GM19023 (cell line): Measurements from ENCODE around the gene CHST15.
"Not testable (repeated sequence)": the region's sequence is repeated elsewhere in the genome, so short reads cannot be mapped to it uniquely, and the experiment has no call there.

ENCODE experiments used
- ATAC-seq: cut with Tn5 transposase; IDR thresholded peaks from one replicate; pipeline ENCODE4 v1.9.1; 2021; ENCODE audit warnings: mild to moderate bottlenecking, moderate library complexity; ENCODE audit not compliant: unreplicated experiment

Gene CHST15

DNA sequence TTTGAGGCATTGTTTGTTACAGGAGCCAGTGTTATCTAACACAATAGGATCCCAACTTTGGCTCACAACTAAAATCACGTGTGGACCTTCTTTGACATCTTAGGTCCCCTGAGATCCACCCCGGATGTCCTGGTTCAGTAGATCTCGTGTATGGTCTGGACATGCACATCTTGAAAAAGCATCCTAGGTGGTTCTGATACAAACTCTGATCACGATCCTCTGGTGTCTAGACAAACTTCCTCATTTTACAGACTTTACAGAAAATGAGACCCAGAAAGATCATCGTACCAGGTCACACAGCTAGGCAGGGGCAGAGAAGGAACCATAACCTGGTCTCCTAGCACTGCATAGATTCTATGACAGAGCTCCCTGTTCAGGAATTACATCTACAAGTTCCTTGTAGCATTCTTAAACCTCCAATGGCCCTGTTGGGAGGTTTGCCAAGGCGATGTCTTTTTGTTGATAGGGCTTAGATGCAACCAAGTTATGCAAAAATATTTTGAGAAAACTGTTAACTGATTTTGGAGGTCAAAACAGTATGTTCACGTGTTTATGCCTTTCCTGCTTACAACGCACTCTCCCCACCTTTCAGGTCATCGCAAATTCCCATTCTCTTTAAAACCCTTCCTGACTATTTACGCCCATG lies 30.8 kb upstream of the CHST15 start:
- no peak for ATAC-seq

DNA sequence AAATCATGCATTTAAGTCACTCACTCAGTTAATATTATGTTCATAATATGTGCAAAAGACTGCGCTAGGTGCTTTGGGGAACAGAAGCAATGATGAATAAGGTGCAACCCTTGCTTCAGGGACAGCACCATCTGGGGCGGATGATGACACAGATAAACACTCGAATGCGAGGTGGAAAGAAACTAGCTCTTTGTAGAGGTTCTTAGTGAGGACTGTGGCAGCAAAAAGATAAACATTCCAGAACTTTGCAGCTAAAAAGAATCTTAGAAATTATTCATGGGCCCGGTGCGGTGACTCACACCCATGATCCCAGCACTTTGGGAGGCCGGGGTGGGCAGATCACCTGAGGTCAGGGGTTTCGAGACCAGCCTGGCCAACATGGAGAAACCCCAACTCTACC lies 29.8 kb upstream of the CHST15 start:
- no peak for ATAC-seq

DNA sequence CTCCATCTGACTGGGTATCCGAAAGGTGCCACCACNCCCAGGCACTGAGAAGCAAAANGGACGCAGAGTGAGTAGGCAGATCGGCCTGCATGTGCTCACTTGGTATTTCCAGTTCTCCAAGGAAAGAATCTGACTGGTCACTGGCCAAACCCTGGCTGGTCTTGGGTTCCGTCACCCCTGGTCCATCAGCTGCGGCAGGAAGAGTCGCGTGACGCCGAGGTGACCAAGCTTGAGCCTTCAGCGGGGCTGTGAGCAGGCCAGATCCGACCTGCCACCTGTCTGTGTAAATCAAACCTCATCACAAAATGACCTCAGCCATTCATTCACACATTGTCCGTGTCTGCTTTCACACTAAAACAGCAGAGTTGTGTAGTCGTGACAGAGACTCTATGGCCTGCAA lies 28.8 kb upstream of the CHST15 start:
- no peak for ATAC-seq

DNA sequence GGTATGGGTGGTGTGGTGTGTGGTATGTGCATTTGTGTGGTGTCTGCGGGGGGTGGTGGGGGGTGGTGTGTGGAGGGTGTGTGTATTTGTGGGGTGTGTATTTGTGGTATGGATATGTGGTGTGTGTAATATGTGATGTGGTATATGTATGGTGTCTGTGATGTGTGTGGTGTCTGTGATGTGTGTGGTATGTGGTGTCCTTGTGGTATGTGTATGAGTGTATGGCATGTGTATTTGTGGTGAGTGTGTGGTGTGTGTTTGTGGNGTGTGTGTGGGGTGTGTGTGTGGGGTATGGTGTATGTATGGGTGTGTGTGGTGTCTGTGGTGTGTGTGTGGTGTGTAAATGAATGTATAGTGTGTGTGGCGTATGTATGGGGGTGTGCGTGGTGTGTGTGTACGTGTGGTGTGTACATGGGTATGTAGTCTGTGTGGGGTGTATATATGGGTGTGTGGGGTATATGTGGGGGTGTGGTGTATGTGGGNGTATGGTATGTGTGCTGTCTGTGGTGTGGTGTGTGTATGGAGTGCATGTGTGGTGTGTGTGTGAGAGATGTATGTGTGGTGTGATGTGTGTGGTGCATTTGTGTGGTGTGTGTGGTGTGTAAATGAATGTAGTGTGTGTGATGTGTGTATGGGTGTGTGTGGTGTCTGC lies 27.1 kb upstream of the CHST15 start:
- no peak for ATAC-seq

DNA sequence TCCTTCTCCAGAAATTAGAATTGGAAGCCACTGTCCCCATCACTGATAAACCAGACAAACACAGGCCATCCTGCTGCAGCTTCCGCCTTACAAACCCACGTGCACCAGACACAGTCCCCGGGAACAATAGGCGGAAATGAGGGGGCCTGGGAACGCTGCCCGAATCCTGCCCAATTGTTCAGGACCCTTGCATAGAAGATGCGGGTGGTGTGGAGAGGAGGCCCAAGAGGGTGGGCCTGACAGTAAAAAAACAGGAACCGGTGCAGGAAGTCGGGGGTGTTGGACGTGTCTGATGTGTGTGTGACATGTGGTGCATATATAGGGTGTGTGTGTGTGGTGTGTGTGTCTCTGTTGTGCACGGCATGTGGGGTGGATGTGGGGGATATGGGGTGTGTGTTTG lies 26.5 kb upstream of the CHST15 start:
- ATAC-seq, result no peak

DNA sequence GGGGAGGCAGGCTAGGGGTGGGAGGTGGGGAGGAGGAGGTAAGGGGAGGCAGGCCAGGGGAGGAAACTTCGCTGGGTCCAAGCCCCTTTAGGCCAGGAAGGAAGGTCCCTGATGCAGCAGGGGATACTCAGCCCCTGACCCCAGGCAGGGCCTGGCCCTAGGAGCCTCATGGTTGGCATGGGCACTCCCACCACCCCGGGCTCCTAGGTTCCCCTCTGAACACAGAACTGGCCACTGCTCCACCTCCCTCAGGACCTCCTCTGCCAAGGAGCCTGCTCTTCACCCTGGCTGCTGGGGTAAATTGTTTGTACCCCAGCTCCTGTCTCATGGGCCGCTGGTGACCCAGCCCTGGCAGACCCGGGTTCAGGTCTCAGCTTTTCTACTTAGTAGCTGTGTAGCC lies 25.8 kb upstream of the CHST15 start:
- ATAC-seq, result no peak

DNA sequence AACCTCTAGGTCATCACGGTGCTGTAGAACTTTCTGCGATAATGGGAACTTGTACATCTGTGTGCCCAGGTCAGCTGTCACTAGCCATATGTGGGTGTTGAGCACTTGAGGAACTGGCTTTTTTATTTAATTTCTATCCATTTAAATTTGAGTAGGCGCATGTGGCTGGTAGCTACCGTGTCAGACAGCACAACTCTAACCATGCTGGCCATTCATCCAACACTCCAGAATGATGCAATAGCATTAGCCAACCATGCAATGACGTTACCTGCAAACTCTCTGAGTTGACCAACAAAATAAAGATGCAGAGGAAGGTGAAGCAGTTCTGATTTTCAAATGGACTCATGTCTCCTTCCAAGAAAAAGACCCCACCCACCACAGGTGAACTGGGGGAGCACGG lies 24.4 kb upstream of the CHST15 start:
- no peak for ATAC-seq

DNA sequence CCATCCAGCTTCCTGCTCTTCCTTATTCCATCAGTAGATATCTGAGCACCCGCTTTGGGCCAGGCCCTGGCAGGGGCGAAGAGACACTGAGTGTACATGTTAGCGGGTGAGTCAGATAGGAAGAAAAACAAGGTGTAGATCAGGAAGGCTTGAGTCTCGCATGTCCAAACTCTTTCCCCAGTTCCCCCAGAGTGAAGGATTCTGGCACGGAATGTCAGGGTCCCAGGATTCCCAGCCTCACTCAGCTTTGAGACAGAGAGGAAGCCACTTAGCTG lies 24.1 kb upstream of the CHST15 start:
- ATAC-seq, result no peak

DNA sequence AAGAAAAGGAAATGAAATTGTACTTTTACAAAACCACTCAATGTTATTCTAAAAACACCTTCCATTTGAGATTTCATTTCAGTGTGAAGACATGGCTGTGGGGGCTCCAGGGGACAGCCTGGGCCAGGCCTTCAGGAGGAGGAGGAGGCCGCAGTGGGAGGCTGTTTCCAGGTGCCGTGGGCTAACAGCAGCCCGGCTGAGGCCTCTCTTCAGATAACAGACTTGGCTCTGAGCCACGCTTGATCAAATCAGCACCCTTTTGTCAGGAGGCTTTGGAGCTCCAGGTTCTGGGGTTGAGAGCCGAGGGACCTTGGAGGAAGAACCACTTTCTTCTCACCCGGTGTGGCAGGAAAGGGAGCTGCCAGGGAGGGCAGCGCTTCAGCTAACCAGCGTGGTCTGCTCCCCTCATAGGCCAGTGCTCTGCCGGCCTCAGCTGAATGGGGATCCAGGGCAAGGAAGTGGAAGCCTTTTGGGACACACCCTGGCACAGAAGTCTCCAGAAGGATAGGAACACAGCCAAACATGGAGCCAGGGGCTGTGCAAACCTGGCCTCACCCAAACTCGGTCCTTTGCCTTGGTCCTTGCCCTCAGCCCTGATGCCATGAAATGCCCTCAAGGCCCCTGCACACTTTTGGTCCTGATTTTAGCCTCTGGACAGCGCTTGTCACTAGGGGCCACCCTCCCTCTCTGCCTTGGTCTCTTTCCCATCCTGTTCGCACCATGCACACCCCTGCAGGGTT lies 23.5 kb upstream of the CHST15 start:
- ATAC-seq, result no peak

DNA sequence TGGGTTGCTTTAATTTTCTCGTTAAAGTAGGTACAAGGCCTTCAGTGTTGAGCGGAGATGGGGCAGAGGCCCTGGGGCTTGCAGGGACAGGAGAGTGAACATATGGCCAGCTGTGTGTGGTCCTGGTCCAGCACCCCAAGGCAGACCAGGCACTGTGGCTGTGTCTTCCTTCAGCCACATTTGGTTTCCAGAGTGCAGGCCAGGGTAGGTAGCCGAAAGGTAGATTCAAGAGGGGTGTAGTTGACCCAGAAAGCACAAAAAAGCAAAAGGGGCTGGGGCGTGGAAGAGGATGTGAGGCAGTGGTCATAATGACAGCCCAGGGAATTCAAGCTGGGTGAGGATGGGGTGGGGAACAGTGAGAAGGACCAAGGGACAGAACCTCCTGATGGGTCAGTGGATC lies 21.3 kb upstream of the CHST15 start:
- ATAC-seq, result no peak

DNA sequence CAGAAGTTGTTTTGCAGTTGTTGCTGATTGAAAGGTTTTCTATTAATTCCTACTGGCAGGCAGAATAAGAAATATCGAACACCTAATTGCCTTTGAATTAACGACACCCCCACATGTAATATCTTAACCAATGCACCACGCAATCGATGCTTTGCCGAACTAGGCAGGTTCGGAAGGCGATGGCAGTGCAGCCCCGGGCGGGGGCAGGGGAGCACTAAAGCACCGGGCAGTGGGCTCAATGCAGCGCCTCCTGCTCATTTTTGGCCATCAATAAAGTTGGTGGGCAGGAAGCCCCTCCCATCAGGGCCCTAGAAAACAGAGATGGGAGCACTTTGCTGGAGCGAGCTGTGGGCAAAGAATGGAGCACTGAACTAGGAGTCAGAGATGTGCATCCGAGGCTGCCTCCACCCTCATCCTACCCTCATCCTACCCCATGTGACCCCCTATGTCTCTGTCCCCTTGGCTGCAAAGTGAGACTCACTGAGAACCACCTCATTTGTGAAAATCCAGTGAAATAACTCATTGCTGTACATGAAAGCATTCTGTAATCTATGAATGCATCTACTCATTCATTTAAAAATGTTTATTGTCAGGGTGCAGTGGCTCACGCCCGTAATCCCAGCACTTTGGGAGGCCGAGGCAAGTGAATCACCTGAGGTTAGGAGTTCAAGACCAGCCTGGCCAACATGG lies 19.6 kb upstream of the CHST15 start:
- no peak for ATAC-seq

DNA sequence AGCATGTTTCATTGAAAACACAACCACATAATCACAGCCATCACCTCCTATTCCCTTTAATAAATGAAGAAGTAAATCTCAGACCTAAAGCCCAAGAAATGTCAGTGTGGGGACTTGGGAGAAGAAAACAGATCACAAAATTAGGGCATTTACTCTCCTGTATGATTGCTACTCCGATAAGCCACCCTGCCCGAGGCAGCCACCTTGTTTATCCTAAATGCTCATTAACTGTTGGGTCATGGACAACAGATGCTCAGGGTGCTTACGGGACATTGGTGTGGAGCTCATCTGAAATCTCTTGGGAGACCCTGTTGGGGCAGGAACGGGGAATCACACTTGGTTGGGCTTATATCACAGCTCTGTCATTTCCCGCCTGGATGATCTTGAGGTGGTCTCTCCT lies 17.5 kb upstream of the CHST15 start:
- no peak for ATAC-seq

DNA sequence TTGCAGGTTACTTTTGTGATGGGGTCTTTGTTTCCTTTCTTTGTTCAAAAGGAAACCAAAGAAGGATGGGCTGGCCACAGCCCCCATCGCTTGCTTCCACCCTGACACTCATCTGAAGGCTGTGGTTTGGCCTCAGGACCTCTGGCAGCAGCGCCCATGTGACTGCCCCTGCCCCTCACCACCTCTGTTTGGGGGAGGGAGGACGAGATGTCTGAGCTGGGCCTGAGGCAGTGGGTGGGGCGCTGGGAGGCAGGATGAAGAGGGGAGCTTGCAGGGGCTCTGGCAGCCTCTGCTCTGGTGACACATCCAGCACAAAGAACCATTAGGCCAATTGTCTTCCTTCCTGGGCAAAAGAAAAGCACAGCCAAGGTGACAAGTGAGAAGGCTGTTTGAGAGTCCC lies 15.9 kb upstream of the CHST15 start:
- ATAC-seq, result no peak

DNA sequence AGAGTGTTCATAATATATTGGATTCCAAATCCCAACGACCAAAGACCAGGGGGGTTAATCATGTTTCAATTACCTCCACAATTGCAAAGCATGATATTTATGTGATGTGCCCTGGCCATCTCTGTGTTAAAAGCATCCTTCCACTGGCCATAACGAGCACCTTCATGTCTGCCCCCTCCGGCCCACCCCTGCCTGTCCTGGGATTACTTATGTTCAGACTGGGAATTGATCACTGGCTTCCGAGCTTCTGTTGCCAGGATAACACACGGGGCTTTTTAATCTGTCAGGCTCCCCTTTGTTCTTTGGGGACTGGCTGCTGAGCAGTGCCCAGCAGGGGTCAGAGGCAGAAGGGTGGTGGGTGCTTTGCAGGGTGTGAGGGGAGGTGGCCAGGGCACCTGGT lies 13.7 kb upstream of the CHST15 start:
- ATAC-seq, result no peak

DNA sequence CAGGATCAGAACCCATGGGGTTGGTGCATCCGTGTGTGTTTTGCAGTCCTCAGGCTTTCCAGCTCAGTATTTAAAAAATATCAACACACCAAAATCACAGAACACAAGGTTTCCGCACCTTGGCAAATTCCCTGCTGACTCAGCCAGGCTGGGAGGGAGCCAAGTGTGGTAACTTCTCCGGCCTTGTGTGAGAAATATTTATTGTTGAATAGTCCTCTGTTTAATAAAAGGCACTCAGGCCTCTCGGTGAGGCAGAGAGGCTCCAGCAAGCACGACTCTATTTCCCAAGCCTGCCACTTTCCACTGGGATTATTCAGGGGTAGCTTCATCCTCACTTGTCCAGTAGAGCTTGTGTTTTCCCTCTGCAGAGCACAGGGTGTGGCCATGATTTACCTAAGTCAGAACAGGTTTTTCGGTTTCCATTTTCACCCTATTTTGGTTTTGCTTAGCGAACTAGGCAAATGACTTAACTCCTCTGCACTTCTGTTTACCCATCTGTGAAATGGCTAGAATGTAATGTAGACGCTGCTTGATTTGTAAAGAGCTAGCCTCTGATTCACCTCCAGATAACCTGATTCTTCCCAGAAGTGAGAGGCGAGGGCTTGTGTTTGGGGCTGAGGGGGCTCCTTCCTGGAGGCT lies 13.0 kb upstream of the CHST15 start:
- peak; percentile 92 for ATAC-seq

DNA sequence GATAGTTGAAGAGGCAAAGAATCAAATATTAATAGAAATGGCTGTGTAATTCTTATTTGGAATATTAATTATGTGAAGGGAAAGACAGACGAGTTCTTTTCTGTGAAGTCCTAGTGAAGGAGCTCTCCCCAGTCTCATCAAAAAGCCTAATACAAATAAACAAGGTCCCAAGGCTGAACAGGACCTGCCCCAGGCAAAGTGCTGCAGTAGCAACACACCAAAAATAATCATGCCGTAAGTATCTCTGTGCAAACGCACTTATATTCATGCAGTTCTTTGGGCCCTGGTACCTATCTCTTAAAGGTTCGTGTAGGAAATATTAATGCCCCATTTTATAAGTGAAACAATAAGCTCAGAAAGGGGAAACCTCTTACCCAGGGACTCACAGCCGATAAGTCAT lies 12.2 kb upstream of the CHST15 start:
- ATAC-seq, result no peak

DNA sequence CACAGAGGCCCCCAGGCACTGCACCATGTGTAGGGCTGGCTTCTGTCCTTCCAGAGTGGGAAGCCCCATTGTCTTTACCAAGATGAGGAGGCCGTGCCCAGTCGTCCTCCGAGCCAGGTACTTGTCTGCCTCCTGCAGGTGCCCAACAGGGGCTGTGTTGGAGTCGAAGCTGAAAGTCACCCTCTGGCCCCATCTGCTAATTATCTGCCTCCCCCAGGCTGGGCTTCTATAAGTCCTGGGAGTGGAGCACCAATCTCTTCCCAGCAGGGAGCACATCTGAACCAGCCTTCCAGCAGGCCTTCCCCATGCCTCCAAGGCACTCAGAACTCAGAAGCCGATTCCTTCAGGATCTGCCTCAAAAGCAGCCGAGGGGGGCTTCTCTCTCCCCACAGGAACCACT lies 11.6 kb upstream of the CHST15 start:
- no peak for ATAC-seq

DNA sequence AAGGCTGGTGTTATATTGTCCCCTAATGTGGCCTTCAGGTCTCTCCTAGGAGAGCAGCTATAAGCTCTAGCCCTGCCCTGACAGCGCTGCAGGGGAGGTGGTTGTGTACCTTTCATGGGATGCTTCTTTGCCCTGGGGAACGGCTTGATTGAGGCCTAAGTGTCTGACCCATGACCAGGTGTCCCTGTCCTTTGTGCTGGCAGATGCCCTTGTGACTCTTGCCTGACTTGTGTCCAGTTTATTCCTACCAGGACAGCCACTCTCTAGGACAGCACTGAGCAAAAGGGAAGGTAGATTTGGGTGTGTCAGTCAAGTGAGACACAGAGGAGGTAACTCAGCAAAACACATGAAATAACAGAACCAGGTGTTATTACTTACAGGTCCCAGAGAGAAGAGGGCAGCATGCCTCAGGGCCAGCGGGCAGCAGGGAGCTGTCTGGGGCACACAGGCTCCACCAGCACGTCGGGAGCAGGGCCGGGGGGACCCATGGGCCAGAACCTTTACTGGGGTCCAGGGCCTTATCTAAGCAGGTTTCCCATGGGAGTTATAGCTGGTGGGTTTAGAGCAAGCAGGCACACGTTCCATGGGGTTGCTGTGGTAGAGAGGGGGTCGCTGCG lies 10.7 kb upstream of the CHST15 start:
- no peak for ATAC-seq

DNA sequence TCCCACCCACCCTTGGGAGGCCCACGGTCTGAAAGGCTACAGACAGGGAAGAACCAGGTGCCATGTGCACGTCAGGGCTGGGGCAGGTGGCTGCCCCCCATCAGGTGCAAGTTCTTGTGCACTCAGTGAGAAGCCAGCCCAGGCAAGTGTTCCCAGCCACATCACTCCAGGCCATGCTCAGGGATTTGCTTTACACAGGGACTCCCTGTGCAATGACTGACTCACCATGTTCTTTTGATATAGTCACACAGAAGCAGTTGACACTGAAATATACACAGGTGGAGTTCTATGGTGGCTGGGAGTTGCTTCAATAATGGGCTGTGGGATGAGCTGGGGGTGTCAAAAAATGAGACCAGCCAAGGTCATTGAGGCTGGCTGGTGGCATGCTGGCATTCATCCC lies 8.0 kb upstream of the CHST15 start:
- ATAC-seq, result no peak

DNA sequence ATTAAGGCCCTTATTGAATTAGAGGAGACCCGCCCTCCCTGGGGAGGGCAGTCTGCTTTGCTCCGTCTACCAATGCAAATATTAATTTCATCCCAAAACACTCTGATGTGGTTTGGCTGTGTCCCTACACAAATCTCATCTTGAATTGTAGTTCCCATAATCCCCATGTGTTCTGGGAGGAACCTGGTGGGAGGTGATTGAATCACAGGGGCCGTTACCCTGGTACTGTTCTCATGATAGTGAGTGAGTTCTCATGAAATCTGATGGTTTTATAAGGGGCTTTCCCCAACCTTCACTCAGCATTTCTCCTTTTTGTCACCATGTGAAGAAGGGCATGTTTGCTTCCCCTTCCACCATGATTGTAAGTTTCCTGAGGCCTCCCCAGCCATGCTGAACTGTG lies 7.3 kb upstream of the CHST15 start:
- ATAC-seq, result not testable (repeated sequence)

DNA sequence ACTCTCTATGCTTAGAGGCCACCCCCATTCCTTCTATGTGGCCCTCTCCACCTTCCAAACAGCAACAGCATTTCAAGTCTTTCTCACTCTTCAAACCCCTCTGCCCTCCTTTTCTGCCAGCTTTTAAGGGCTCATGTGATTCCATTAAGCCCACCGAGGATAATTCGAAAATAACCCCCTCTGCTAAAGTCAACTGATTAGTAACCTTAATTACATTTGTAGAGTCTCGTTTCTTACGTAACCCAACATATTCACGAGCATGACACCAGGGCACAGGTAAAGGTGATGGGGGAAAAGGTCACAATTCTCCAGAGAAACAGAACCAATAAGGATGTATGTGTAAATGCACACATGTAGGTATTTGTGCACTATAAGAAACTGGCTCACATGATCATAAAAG lies 6.7 kb upstream of the CHST15 start:
- ATAC-seq, result no peak
